GM12891 (cell line): Measurements from ENCODE around the gene TBC1D4.

ENCODE experiments used
- DNase-seq: peaks from one replicate; pipeline ENCODE4 v3.0.0; 2011; ENCODE audit warnings: low spot score; ENCODE audit not compliant: insufficient read length
- FAIRE-seq: peaks from 2 replicates; lab custom pipeline; 2011; peaks lifted over from hg19 to GRCh38; lab: Jason Lieb, UNC
- PAX5 ChIP-seq: IDR thresholded peaks from 2 replicates; pipeline ENCODE4 v1.6.1; 2011; ENCODE audit warnings: low read length, moderate library complexity, mild to moderate bottlenecking; ENCODE audit not compliant: insufficient read depth, severe bottlenecking
- POLR2A ChIP-seq: IDR thresholded peaks from 2 replicates; pipeline ENCODE4 v1.6.1; 2011; ENCODE audit warnings: low read depth, low read length, control low read depth
- POLR2AphosphoS5 ChIP-seq: IDR thresholded peaks from 2 replicates; pipeline ENCODE4 v1.6.1; 2011; ENCODE audit warnings: low read depth, low read length, control low read depth
- POU2F2 ChIP-seq: IDR thresholded peaks from 2 replicates; pipeline ENCODE4 v1.6.1; 2011; ENCODE audit warnings: low read depth, mild to moderate bottlenecking, control low read depth, low read length, moderate library complexity
- SPI1 ChIP-seq: IDR thresholded peaks from 2 replicates; pipeline ENCODE4 v1.6.1; 2011; ENCODE audit warnings: low read depth, low read length, control low read depth
- TAF1 ChIP-seq: IDR thresholded peaks from 2 replicates; pipeline ENCODE4 v1.6.1; 2011; ENCODE audit warnings: low read depth, low read length, control low read depth

Gene TBC1D4

DNA sequence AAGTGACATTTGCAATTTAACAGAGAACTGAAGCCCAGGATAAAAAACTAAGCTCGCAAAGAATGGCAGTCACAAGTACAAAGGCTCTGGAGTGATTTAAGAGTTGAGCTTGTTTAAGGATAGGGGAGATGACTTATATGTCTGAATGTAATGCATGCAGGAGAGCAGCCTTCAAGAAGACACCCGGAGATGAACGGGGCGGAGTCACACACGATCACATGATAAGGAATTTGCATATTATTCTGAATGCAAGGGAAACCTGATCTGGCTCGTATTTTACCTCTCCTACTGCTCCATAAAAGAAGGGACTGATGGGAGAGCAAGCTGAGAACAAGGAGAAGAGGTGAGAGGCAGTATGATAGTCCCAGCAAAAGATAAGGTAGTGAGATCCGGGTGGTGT, 12.9 kb downstream of the TBC1D4 start:
- no peak for TF ChIP-seq TAF1
- no peak for TF ChIP-seq SPI1
- no peak for TF ChIP-seq PAX5
- TF ChIP-seq POLR2AphosphoS5: no peak
- TF ChIP-seq POLR2A: no peak
- TF ChIP-seq POU2F2: no peak
- FAIRE-seq (no peak), DNase-seq (no peak)

DNA sequence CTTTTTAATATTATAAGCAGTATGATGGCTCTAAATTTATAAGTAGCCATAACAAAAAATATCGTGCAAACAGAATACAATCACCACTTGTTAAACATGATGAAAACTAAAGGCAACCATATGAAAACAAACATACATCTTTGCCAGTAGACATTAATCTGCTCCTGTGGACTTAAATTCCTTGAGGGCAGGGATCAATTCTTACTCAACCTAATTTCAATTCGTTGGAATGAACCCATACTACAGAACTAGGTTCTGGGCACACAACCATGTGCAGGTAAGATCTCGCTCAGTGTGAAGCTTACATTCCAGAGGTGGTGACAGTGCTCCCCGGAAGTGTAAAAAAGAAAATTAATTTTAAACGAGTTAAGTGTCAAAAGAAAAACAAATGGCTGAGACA, 13.4 kb downstream of the TBC1D4 start:
- DNase-seq: no peak
- TF ChIP-seq TAF1 (no peak), POLR2A (no peak), POLR2AphosphoS5 (no peak), PAX5 (no peak), SPI1 (no peak)
- FAIRE-seq: no peak

DNA sequence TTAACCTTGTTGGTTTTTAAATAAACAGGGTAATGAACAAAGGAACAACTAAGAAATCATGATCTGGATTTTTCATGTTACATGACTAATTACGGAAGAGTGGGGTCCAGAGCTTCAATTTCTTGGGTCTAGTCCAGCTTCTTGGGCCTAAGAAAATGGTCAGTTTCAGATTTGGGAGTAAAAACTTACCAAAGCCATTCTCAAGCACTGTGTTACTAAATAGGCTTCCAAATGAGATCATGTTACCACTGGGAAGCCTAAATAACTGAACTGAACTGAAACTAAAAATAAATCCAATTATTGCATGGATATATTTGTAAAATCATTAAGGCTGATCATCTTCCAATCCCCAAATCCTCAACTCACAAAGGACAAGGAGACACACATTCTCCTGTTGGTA, 13.9 kb downstream of the TBC1D4 start:
- FAIRE-seq: no peak
- TF ChIP-seq POLR2A (no peak), SPI1 (no peak), POU2F2 (no peak), PAX5 (no peak), TAF1 (no peak), POLR2AphosphoS5 (no peak)

DNA sequence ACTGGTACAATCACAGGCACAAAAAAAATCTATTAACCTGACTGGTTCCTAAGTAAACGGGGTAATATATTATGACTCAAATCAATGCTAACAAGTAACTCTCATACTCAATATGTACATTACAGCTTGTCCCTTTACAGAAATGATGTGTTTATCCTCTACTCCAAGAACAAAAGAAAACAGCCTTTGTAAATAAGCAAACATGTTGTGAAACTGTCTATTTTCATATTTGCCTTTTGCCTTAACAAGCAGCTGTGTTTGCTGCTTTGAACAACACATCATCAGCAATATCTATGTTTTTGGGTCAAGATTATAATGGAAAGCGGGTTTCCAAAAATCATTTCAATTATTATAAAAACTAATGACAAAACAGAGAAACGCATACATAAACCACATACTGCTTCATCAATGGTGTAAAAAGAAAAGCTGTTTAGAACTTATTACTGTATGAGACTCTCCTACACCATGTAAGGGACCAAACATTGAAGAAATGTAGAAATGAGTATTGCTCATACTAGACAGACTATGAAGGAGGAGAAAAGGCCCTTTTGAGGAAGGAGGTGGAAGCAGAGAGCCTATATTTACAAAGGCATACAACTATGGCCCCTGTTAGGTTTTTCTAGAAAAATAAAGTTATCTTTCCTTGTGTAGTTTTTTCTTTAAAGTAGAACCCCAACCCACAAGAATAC, 14.8 kb downstream of the TBC1D4 start:
- DNase-seq (no peak), FAIRE-seq (no peak)
- TF ChIP-seq PAX5 (no peak), POU2F2 (no peak), SPI1 (no peak), TAF1 (no peak), POLR2AphosphoS5 (no peak), POLR2A (no peak)

More for the DNA sequence above, 13.9 kb downstream of the TBC1D4 start:
- no peak for DNase-seq

DNA sequence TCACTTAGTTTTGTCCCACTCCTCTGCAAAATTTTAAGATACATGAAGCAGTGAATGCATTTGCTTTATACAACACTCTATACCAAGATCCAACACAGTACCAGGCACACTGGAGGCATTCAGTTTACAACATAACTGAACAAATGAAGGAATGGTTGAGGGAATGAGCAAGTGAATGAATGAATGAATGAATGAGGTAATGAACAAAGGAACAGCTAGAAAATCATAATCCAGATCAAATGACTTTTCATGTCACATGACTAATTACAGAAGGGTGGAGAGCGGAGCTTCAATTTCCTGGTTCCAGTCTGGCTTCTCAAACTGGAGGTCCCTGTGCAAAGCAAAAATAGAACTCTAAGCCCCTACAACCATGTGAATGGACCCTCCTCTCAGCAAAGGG, 16.7 kb downstream of the TBC1D4 start:
- DNase-seq: no peak
- TF ChIP-seq POLR2AphosphoS5 (no peak), POLR2A (no peak), POU2F2 (no peak), TAF1 (no peak), SPI1 (no peak), PAX5 (no peak)
- no peak for FAIRE-seq

DNA sequence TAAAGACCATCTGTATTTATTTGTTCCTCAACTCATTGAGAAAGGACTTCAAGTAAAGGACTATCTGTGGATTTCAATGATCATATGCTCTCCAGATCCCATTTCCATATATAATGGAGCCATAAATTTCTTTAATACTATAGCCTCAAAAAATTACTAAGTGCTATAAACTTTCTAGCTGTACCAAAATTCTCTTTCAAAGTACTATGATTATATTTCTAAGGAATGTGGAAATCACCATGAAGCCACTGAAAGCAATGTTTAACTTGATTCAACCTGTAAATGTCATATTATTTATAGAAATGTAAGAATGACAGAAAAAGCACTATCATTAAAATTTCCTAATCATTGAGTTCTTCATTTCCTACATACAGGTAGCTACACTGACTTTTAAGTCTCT, 20.7 kb downstream of the TBC1D4 start:
- DNase-seq (no peak), FAIRE-seq (no peak)
- no peak for TF ChIP-seq POU2F2
- no peak for TF ChIP-seq POLR2A
- no peak for TF ChIP-seq PAX5
- TF ChIP-seq SPI1: no peak
- TF ChIP-seq POLR2AphosphoS5: no peak
- TF ChIP-seq TAF1: no peak

DNA sequence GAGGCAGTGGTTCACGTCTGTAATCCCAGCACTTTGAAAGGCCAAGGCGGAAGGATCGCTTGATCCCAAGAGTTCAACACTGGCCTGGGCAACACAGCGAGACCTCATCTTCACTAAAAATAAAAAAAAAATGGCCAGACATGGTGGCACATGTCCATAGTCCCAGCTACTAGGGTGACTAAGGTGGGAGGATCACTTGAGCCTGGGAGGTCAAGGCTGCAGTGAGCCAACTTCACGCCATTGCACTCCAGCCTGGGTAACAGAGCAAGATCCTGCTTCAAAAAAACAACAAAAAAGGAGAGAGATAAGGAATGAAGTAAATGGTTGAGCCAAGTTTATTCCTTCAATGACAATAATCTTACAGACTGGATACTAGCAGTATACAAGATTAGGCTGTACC, 21.3 kb downstream of the TBC1D4 start:
- FAIRE-seq (no peak), DNase-seq (no peak)
- TF ChIP-seq PAX5 (no peak), POLR2AphosphoS5 (no peak), TAF1 (no peak), SPI1 (no peak), POLR2A (no peak)

DNA sequence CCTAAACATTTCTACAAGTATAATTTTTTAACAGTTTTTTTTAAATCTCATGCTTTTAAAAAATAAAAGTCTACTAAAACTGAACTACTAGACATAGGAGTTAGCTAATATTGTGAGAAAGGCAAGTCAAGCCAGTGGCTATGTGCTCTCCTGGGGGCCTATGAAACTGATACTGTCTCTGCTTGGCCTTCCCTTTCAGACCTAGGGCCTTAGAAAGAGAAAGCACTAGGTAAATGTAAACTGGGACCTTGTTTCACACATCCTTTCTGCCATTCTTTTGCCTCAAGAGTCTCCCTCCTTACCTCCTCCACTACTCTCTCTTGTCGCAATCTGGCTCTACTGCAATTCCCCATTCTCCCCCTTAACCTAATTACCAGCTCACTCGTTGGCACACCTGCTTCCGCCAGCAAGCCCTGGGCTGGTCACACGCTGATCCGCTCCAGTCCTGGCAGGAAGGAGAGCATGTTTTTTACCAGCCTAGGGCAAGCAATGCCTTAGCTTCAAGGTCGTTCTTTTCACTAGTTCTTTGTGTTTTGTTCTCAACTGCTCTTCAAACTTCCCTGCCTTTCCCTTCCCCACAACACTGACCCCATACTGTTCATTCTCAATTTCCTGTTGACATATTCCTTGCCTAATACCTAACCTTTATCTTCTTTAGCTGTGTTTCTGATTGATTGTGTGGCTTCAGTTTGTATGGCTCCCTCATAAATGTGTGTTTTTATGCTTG, 23.1 kb downstream of the TBC1D4 start:
- TF ChIP-seq PAX5: no peak
- no peak for TF ChIP-seq TAF1
- TF ChIP-seq POU2F2: no peak
- no peak for TF ChIP-seq POLR2AphosphoS5
- no peak for TF ChIP-seq POLR2A
- TF ChIP-seq SPI1: 0 out of 2 replicates have a peak, but pooled peaks have one; percentile 16
- FAIRE-seq (peak; percentile 88), DNase-seq (peak; percentile 25)

DNA sequence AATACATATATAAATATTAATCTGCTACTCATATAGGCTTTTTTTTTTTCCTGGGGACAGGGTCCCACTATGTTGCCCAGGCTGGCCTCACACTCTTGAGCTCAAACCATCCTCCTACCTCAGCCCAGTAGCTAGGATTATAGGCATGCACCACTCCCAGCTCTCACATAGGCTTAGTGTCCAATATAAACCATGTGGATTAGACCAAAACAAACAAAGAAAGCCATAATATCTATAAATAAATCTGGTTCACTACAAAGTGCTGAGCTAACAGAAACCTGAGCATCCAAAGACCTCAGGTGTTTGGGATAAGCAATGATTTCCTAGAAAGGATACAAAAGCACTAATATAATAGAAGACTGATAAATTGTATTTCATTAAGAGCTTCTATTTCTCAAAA, 26.0 kb downstream of the TBC1D4 start:
- TF ChIP-seq TAF1: no peak
- no peak for TF ChIP-seq POU2F2
- no peak for TF ChIP-seq SPI1
- TF ChIP-seq PAX5: no peak
- no peak for TF ChIP-seq POLR2AphosphoS5
- TF ChIP-seq POLR2A: no peak
- DNase-seq (no peak), FAIRE-seq (no peak)

DNA sequence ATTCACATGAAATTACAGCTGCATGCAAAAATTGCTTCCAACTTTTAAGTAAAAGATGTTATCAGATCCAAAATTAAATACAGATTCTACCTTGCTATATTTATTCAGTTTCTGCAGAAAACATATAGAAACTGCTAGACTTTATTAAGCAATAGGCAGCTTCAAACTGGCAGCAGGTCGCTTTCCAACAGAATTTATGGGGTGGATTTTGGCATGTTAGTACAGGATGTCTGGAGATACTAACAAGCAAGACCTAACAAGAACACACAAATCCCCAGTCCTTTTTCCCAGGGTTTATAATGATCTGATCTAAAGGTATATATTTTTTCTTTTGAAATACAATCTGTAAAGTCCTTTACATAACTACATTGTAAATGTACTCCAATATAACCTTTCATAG, 27.5 kb downstream of the TBC1D4 start:
- DNase-seq (no peak), FAIRE-seq (no peak)
- TF ChIP-seq POU2F2: no peak
- no peak for TF ChIP-seq PAX5
- no peak for TF ChIP-seq TAF1
- no peak for TF ChIP-seq POLR2A
- no peak for TF ChIP-seq SPI1
- TF ChIP-seq POLR2AphosphoS5: no peak
